Upper lobe of left lung (tissue), 4 donors: ENCODE results near the gene SLC25A46.

Experiments used
- POLR2AphosphoS5 ChIP-seq, 2 donors: sonication (generic); formaldehyde crosslinking; IDR thresholded peaks; one replicate each; pipeline ENCODE4 v1.5.1; 2017; ENCODE audit warnings: antibody characterized with exemption in 2 of 2
- TF ChIP-seq, protein P1 (sequence below), 6 experiments: fragments of 450-650 bp in 4 of 6; fragments of 200-600 bp in 2 of 6; sonication (generic) in 2 of 6; IDR thresholded peaks; one replicate each; pipeline ENCODE4 v1.5.1; 2016 to 2019; ENCODE audit warnings: antibody characterized with exemption in 6 of 6

GRCh38 chr5:110768138-110768860, 29.5 kb downstream of the SLC25A46 start:
- TF ChIP-seq, protein P1, sequence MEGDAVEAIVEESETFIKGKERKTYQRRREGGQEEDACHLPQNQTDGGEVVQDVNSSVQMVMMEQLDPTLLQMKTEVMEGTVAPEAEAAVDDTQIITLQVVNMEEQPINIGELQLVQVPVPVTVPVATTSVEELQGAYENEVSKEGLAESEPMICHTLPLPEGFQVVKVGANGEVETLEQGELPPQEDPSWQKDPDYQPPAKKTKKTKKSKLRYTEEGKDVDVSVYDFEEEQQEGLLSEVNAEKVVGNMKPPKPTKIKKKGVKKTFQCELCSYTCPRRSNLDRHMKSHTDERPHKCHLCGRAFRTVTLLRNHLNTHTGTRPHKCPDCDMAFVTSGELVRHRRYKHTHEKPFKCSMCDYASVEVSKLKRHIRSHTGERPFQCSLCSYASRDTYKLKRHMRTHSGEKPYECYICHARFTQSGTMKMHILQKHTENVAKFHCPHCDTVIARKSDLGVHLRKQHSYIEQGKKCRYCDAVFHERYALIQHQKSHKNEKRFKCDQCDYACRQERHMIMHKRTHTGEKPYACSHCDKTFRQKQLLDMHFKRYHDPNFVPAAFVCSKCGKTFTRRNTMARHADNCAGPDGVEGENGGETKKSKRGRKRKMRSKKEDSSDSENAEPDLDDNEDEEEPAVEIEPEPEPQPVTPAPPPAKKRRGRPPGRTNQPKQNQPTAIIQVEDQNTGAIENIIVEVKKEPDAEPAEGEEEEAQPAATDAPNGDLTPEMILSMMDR (IDR thresholded peaks at IDR 0.05) = no peak
- no peak for TF ChIP-seq POLR2AphosphoS5 (IDR thresholded peaks at IDR 0.05)
